GM18520 (cell line): ENCODE data around the gene OR6T1.

Experiments
- ATAC-seq: cut with Tn5 transposase; IDR thresholded peaks from one replicate; pipeline ENCODE4 v1.9.1; 2021; ENCODE audit not compliant: unreplicated experiment

Gene OR6T1

GRCh38 chr11:123943738-123944137 lies at the start of gene OR6T1:
Gene OR6T1 (minus strand): TSS chr11:123943838. CDS start chr11:123943838, 0 bp downstream.
- no peak for ATAC-seq

GRCh38 chr11:123979311-123979710 lies 35.7 kb upstream of the OR6T1 start:
- no peak for ATAC-seq

- ATAC-seq = no peak
Observed at GRCh38 chr11:123977731-123978347, 34.2 kb upstream of the OR6T1 start, which contains the start of gene OR10S1. Gene OR10S1 (minus strand): TSS chr11:123977781. CDS start chr11:123977664, 117 bp downstream.

GRCh38 chr11:123976770-123977560 lies 33.3 kb upstream of the OR6T1 start:
- no peak for ATAC-seq

- no peak for ATAC-seq
Observed at GRCh38 chr11:123973816-123974215, 30.2 kb upstream of the OR6T1 start.

- no peak for ATAC-seq
Observed at GRCh38 chr11:123956752-123957151, 13.1 kb upstream of the OR6T1 start.

GRCh38 chr11:123945132-123945531 lies 1.5 kb upstream of the OR6T1 start:
- no peak for ATAC-seq

- no peak for ATAC-seq
Observed at GRCh38 chr11:123942413-123942812, 1.2 kb downstream of the OR6T1 start.

- no peak for ATAC-seq
Observed at GRCh38 chr11:123939317-123939716, 4.3 kb downstream of the OR6T1 start, which contains the start of gene OR4D5. Gene OR4D5 (plus strand): TSS chr11:123939617. CDS start chr11:123939617, 0 bp downstream.

GRCh38 chr11:123924027-123924426 lies 19.6 kb downstream of the OR6T1 start:
- no peak for ATAC-seq

- no peak for ATAC-seq
Observed at GRCh38 chr11:123920943-123921342, 22.7 kb downstream of the OR6T1 start.

- no peak for ATAC-seq
Observed at GRCh38 chr11:123905826-123906225, 37.8 kb downstream of the OR6T1 start.

- no peak for ATAC-seq
Observed at GRCh38 chr11:123904932-123905331, 38.7 kb downstream of the OR6T1 start.

GRCh38 chr11:123903932-123904331 lies 39.7 kb downstream of the OR6T1 start:
- ATAC-seq = no peak

- no peak for ATAC-seq
Observed at GRCh38 chr11:123901867-123902266, 41.8 kb downstream of the OR6T1 start, which contains the start of gene OR8D4. Gene OR8D4 (plus strand): TSS chr11:123902167. CDS start chr11:123906432, 4,265 bp downstream.

GRCh38 chr11:123899792-123900191 lies 43.8 kb downstream of the OR6T1 start:
- no peak for ATAC-seq
